NCI-H748 (cell line): ENCODE data around the gene GPR25.

Experiments
- DNase-seq: peaks from one replicate; lab custom pipeline; 2025; ENCODE audit not compliant: unreplicated experiment; lab: John Stamatoyannopoulos, UW

The GPR25 gene

GRCh38 chr1:200872446-200873115 is at the start of gene GPR25:
TSS of gene GPR25 (plus strand) at chr1:200872981. CDS start at chr1:200873038, 57 bp downstream.
- no peak for DNase-seq

GRCh38 chr1:200831091-200831490 is 41.7 kb upstream of the GPR25 start:
- no peak for DNase-seq

GRCh38 chr1:200834383-200834782 is 38.4 kb upstream of the GPR25 start:
- no peak for DNase-seq

GRCh38 chr1:200836213-200836612 is 36.6 kb upstream of the GPR25 start:
- no peak for DNase-seq

- DNase-seq: no peak
Measured at GRCh38 chr1:200837931-200838571, 34.7 kb upstream of the GPR25 start.

- no peak for DNase-seq
Measured at GRCh38 chr1:200838676-200839445, 33.9 kb upstream of the GPR25 start.

- DNase-seq: no peak
Measured at GRCh38 chr1:200845360-200845759, 27.4 kb upstream of the GPR25 start.

- no peak for DNase-seq
Measured at GRCh38 chr1:200846398-200846797, 26.4 kb upstream of the GPR25 start.

GRCh38 chr1:200849430-200849829 is 23.4 kb upstream of the GPR25 start:
- DNase-seq: no peak

- no peak for DNase-seq
Measured at GRCh38 chr1:200850554-200850953, 22.2 kb upstream of the GPR25 start.

- DNase-seq: no peak
Measured at GRCh38 chr1:200856716-200857357, 15.9 kb upstream of the GPR25 start.

GRCh38 chr1:200857804-200858203 is 15.0 kb upstream of the GPR25 start:
- DNase-seq: no peak

- no peak for DNase-seq
Measured at GRCh38 chr1:200861937-200862647, 10.7 kb upstream of the GPR25 start.

- DNase-seq: no peak
Measured at GRCh38 chr1:200862713-200863415, 9.9 kb upstream of the GPR25 start.

- DNase-seq: no peak
Measured at GRCh38 chr1:200866116-200866515, 6.7 kb upstream of the GPR25 start.

GRCh38 chr1:200866521-200866920 is 6.3 kb upstream of the GPR25 start:
- DNase-seq: no peak

GRCh38 chr1:200867018-200867811 is 5.6 kb upstream of the GPR25 start:
- peak; percentile 14 for DNase-seq

GRCh38 chr1:200869376-200869752 is 3.4 kb upstream of the GPR25 start:
- no peak for DNase-seq

- DNase-seq: no peak
Measured at GRCh38 chr1:200869753-200870391, 2.9 kb upstream of the GPR25 start.
